IMR-90 (cell line): Measurements from ENCODE around the gene SGMS1.

Experiments used
- FOS ChIP-seq: fragments of 150-350 bp; IDR thresholded peaks from 2 replicates; pipeline ENCODE4 v1.6.1; 2016; ENCODE audit warnings: low read depth, low read length
- MAFK ChIP-seq: IDR thresholded peaks from 2 replicates; pipeline ENCODE4 v1.6.1; 2012; ENCODE audit warnings: low read depth, low read length, improper control_type of control experiment
- POLR2A ChIP-seq: IDR thresholded peaks from 2 replicates; pipeline ENCODE4 v1.6.1; 2012; ENCODE audit warnings: mild to moderate bottlenecking, low read depth, low read length
- RAD21 ChIP-seq: IDR thresholded peaks from 2 replicates; pipeline ENCODE4 v1.6.1; 2012; ENCODE audit warnings: low read length, improper control_type of control experiment
- SMC3 ChIP-seq: fragments of 150-350 bp; IDR thresholded peaks from 2 replicates; pipeline ENCODE4 v1.6.1; 2016; ENCODE audit warnings: low read depth, mild to moderate bottlenecking, antibody characterized with exemption, low read length, moderate library complexity
- TF ChIP-seq, protein P1 (sequence below): conservative IDR thresholded peaks from 2 replicates; pipeline ENCODE4 v1.5.1; 2012; ENCODE audit warnings: mild to moderate bottlenecking, low read depth, low read length, improper control_type of control experiment

GRCh38 chr10:50397312-50398140 lies 226.2 kb downstream of the SGMS1 start:
- TF ChIP-seq FOS = no peak
- TF ChIP-seq, protein P1, sequence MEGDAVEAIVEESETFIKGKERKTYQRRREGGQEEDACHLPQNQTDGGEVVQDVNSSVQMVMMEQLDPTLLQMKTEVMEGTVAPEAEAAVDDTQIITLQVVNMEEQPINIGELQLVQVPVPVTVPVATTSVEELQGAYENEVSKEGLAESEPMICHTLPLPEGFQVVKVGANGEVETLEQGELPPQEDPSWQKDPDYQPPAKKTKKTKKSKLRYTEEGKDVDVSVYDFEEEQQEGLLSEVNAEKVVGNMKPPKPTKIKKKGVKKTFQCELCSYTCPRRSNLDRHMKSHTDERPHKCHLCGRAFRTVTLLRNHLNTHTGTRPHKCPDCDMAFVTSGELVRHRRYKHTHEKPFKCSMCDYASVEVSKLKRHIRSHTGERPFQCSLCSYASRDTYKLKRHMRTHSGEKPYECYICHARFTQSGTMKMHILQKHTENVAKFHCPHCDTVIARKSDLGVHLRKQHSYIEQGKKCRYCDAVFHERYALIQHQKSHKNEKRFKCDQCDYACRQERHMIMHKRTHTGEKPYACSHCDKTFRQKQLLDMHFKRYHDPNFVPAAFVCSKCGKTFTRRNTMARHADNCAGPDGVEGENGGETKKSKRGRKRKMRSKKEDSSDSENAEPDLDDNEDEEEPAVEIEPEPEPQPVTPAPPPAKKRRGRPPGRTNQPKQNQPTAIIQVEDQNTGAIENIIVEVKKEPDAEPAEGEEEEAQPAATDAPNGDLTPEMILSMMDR = no peak
- no peak for TF ChIP-seq SMC3
- no peak for TF ChIP-seq RAD21
- no peak for TF ChIP-seq POLR2A
- TF ChIP-seq MAFK = no peak
